ENCODE measurements around the gene NIPSNAP3A.
"Not testable (repeated sequence)": the region's sequence is repeated elsewhere in the genome, so short reads cannot be mapped to it uniquely, and the experiment has no call there.

Gene NIPSNAP3A

GRCh38 chr9:104747565-104748358, at the start of gene NIPSNAP3A:
TSS of gene NIPSNAP3A (plus strand) at chr9:104747683. CDS start at chr9:104747793, 110 bp downstream.
- peak; percentile 80 for DNase-seq (ENCODE audit: low read depth)

GRCh38 chr9:104700306-104700705, 47.2 kb upstream of the NIPSNAP3A start:
- DNase-seq (ENCODE audit: low read depth), result no peak

DNA sequence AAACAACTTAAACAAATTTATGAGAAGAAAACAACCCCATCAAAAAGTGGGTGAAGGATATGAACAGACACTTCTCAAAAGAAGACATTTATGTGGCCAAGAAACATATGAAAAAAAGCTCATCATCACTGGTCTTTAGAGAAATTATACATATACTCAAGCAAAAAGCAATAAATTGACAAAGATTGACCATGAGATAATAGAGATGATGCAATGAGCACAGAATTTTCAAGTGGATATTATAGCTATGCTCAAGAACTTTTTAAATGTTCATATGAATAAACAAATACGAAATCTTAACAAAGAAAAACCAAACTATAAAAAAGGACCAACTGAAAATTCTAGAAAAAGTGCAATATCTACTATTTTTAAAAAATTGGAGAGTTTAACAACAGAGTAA, 38.7 kb upstream of the NIPSNAP3A start:
- not testable (repeated sequence) for DNase-seq (ENCODE audit: low read depth)

GRCh38 chr9:104711604-104712003, 35.9 kb upstream of the NIPSNAP3A start:
- DNase-seq (ENCODE audit: low read depth), result no peak

DNA sequence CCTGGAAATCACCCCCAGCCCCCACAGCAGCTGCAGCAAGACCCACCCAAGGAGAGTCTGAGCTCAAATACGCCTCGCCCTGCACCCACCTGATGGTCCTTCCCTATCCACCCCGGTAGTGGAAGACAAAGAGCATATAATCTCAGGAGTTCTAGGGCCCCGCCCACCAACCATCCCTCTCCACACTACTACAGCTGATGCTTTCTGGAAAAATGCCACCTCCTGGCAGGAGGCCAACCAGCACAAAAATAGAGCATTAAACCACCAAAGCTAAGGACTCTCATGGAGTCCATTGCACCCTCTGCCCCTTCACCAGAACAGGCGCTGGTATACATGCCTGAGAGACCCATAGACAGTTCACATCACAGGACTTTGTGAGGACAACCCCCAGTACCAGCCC, 22.5 kb upstream of the NIPSNAP3A start:
- peak; percentile 3 for DNase-seq (ENCODE audit: low read depth)

DNA sequence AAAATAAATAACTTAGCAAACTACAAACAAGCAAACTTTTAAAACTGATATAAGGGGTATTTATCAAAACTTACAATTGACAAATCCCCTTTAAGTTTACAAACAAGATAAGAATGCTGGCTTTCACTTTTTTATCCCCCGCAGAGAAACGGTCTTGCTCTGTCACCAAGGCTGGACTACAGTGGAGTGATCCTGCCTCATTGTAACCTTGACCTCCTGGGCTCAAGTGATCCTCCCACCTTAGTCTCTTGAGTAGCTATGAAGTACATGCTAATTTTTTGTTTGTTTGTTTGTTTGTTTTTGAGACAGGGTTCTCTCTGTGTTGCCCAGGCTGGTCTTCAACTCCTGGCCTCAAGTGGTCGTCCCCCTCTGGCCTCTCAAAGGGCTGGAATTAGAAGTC, 9.0 kb upstream of the NIPSNAP3A start:
- DNase-seq (ENCODE audit: low read depth), result no peak

GRCh38 chr9:104740621-104741020, 6.9 kb upstream of the NIPSNAP3A start:
- peak; percentile 80 for DNase-seq (ENCODE audit: low read depth)

GRCh38 chr9:104743376-104743985, 4.0 kb upstream of the NIPSNAP3A start:
- peak; percentile 78 for DNase-seq (ENCODE audit: low read depth)

DNA sequence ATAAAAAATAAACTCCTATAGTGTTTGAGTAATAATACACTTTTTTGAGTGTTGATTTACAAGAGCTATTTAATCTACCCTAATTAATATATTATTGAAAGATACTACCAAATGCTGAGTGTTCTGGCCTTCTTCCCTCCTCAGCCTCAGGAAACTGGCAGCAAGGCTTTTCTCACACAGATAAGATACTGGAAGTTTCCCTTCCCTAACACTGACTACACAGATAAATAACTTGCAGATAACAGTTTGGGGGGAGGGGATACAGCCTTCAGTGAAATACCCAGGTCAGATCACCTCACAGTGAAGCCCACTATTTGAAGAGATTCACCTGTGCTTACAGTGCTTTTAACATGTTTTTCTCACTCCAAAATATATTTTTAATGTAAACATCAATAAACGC, 1.6 kb upstream of the NIPSNAP3A start:
- DNase-seq (ENCODE audit: low read depth), result no peak

- no peak for DNase-seq (ENCODE audit: low read depth)
Observed at GRCh38 chr9:104746285-104746684, 1.2 kb upstream of the NIPSNAP3A start.

DNA sequence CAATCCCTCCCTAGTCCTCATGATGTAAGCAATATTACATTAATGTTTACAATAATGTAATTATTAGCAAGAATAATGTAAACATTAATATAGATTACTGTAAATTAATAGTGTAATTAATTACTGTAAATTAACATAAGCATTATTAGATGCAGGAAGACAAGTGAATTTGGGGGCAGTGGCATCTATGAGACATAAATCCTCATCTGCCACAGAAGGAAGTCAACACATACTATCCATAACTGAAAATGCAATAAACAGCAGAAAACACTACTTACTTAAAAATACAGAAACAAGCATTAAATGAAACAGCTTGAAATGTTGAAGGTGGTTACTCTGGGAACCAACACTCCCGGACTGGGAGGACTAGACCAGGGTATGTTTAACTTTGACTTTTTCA, 685 bp upstream of the NIPSNAP3A start:
- no peak for DNase-seq (ENCODE audit: low read depth)

DNA sequence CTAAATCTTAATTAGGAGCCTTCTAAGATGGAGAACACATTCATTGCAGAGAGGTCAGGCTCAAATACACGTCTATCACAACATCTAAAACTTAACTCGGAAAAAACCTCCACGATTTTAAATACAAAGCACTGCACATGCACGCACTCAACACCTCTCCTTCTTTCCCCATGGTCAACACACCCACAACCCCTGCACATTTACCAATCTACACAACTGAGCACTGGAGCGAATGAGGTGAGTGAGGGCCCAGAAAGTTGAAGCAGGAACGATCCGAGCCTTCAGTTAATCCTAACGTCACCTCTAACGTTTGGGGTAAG, 278 bp upstream of the NIPSNAP3A start:
- no peak for DNase-seq (ENCODE audit: low read depth)

- DNase-seq (ENCODE audit: low read depth), result peak; percentile 46
Observed at GRCh38 chr9:104748359-104749031, 1.0 kb downstream of the NIPSNAP3A start.

DNA sequence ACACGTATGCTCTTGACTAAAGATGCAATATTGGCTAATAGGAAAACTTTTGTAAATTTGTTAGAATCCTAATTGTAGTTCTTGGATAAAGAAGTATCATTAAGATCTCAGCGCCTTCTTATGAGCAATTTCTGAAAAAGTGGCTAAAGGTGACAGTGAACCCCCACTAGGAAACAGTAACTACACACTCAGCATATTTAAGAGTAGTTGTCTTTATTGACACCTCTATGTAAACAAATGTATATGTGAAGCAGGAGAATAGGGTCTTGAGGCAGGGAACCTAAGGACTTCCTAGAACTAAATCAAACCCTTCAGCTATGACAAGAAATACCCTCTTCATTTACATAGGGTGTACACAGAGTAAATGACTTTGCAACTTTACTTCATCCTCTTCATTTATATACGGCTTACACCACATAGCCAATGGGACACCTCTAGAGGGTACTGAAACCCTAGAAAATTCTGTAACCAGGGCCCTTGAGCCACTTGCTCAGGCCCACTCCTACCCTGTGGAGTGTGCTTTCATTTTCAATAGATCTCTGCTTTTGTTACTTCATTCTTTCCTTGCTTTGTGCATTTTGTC, 2.8 kb downstream of the NIPSNAP3A start:
- DNase-seq (ENCODE audit: low read depth), result no peak

DNA sequence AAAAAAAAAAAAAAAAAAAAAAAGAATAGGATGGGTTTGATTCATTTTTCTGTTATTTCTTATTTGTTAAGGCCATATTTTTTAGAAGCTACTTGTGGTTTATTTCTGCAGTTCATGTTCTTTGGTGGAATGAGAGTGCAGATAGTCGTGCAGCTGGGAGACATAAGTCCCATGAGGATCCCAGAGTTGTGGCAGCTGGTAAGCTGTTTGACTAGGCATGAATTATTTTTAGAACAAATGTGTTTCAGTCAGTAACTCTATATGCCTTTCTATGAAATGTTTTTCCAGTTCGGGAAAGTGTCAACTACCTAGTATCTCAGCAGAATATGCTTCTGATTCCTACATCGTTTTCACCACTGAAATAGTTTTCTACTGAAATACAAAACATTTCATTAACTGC, 11.5 kb downstream of the NIPSNAP3A start:
- no peak for DNase-seq (ENCODE audit: low read depth)

DNA sequence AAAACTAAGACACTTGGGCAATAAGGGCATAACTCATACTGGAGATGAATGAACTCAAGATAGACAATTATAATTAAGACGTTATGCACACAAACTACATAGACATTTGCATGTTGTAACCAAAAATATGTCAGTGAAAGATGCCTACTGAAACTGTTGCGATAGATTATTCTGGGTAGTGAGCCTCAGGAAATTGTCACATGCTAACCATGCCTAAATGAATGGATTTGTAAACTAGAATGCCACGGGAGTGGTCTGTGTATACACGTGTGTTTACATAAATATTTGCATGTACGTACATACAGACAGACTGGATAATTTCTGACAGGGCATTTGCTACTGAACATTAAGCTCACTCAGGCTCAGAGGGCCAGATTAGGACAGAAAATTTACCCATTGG, 17.7 kb downstream of the NIPSNAP3A start:
- no peak for DNase-seq (ENCODE audit: low read depth)

GRCh38 chr9:104766025-104766424, 18.5 kb downstream of the NIPSNAP3A start:
- no peak for DNase-seq (ENCODE audit: low read depth)

DNA sequence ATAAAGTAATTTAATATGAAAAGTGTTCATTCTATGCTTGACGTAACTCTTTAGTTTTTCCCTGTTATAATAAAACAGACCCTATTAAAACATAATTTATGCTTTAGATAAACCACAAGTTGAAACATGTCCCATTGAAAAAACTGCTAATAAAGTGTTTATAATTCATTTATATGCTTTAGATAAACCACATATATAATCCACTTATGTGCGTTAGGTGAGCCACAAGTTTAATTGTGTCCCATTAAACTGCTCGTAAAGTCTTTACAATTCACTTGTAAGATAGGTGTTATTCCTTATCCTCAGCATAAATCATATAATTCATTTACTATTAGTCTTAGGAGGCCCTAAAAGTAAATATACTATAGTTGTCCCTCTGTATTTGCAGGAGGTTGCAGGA, 20.0 kb downstream of the NIPSNAP3A start:
- no peak for DNase-seq (ENCODE audit: low read depth)

DNA sequence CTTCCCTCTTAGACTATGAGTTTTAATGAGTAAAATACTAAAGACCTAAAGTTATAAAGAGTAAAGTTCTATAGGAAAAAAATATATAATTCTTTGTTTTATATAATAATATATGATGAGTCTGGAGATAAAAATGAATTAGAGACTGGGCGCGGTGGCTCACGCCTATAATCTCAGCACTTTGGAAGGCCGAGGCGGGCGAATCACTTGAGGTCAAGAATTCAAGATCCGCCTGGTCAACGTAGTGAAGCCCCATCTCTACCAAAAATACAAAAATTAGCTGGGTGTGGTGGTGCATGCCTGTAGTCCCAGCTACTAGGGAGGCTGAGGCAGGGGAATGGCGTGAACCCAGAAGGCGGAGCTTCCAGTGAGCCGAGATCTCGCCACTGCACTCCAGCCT, 21.5 kb downstream of the NIPSNAP3A start:
- DNase-seq (ENCODE audit: low read depth), result not testable (repeated sequence)

GRCh38 chr9:104769655-104770054, 22.2 kb downstream of the NIPSNAP3A start:
- DNase-seq (ENCODE audit: low read depth), result no peak

DNA sequence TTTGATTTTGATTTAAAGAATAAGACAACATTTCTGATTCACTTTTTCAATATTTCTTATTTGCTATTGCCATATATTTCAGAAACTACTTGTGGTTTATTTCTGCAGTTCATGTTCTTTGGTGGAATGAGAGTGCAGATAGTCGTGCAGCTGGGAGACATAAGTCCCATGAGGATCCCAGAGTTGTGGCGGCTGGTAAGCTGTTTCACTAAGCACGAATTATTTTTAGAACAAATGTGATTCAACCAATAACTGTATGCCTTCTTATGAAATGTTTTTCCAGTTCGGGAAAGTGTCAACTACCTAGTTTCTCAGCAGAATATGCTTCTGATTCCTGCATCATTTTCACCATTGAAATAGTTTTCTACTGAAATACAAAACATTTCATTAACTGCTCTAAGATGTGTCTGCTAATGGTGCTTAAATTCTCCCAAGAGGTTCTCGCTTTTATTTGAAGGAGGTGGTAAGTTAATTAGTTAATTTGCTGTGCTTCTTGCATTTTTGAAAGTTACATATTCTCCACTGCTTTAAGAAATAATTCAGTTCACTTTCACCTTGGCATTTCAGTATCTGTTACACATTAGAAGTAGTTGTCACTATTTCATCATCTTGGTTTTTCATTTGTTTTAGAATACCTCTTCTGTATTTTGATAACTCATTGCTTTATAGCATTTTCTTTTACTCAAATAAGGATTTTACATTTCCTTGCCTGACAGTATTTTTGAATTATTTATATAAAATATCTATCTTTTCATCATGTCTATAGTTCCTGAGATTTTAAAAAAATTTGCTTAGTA, 25.4 kb downstream of the NIPSNAP3A start:
- DNase-seq (ENCODE audit: low read depth), result no peak

- no peak for DNase-seq (ENCODE audit: low read depth)
Observed at GRCh38 chr9:104774132-104774531, 26.6 kb downstream of the NIPSNAP3A start.

Data from EH (cell line).